MCF 10A (cell line): ENCODE measurements around the gene PTRH2. TPM values are rescaled to one million over a fixed set of nuclear protein-coding genes. Genes with fewer than 3 reads are reported as not detected.
"Not testable (repeated sequence)": the region's sequence is repeated elsewhere in the genome, so short reads cannot be mapped to it uniquely, and the experiment has no call there.

ENCODE experiments used
- Bru-seq: library from RNA; stranded (reverse); fragments of 400-500 nt; gene quantifications from one replicate; lab custom pipeline; 2021; lab: Mats Ljungman, UMichigan
- BruChase-seq, 2 experiments: library from RNA; stranded (reverse); fragments of 400-500 nt; gene quantifications; one replicate each; lab custom pipeline; 2021; lab: Mats Ljungman, UMichigan
- BruUV-seq: library from RNA; stranded (reverse); fragments of 400-500 nt; replicated peaks from 2 replicates; lab custom pipeline; 2021; lab: Mats Ljungman, UMichigan
- CTCF ChIA-PET: fragments of 300-600 bp; sonication (Branson Sonifier 250); formaldehyde crosslinking; extraction: SDS; loops from one replicate; lab custom pipeline; 2021; ENCODE audit warnings: antibody characterized with exemption, inconsistent platforms; lab: Yijun Ruan, JAX
- POLR2A ChIA-PET: fragments of 300-600, 350-650 bp; sonication (Branson Sonifier 250); formaldehyde crosslinking; extraction: SDS; loops from one replicate; lab custom pipeline; 2020; ENCODE audit warnings: antibody characterized with exemption, inconsistent platforms; lab: Yijun Ruan, JAX
- DNase-seq: peaks from one replicate; pipeline ENCODE4 v3.0.0-alpha.2; 2018; ENCODE audit not compliant: unreplicated experiment
- H3K27ac Mint-ChIP-seq: one replicate; pipeline ENCODE4 v1.8.0; 2022; ENCODE audit warnings: mild to moderate bottlenecking, low read depth, mixed read lengths; ENCODE audit not compliant: unreplicated experiment
- H3K27me3 Mint-ChIP-seq: one replicate; pipeline ENCODE4 v1.8.0; 2022; ENCODE audit warnings: mixed read lengths; ENCODE audit not compliant: insufficient read depth, unreplicated experiment
- H3K36me3 Mint-ChIP-seq: one replicate; pipeline ENCODE4 v1.8.0; 2022; ENCODE audit warnings: mild to moderate bottlenecking, moderate library complexity, mixed read lengths; ENCODE audit not compliant: insufficient read depth, unreplicated experiment
- H3K4me1 Mint-ChIP-seq: one replicate; pipeline ENCODE4 v1.8.0; 2022; ENCODE audit warnings: mixed read lengths; ENCODE audit not compliant: insufficient read depth, unreplicated experiment
- H3K4me3 Mint-ChIP-seq: one replicate; pipeline ENCODE4 v1.8.0; 2022; ENCODE audit warnings: mild to moderate bottlenecking, moderate library complexity, mixed read lengths; ENCODE audit not compliant: unreplicated experiment
- H3K9me3 Mint-ChIP-seq: one replicate; pipeline ENCODE4 v1.8.0; 2022; ENCODE audit warnings: mixed read lengths; ENCODE audit not compliant: unreplicated experiment
- intact Hi-C: fragments of 100-400 bp; cut with micrococcal nuclease; formaldehyde crosslinking; loops from 2 replicates; pipeline ENCODE4 v1.14.1; 2022
- long read RNA-seq: library from polyadenylated mRNA; stranded (forward); transcript quantifications from one replicate; pipeline ENCODE4 v2.0.0, GENCODE V29; 2022
- total RNA-seq: library from RNA; stranded (reverse); gene quantifications from 2 replicates; pipeline ENCODE4 v1.2.3, GENCODE V29; 2022
- TF ChIP-seq, protein P1 (sequence below): fragments of 200-600 bp; IDR thresholded peaks from one replicate; pipeline ENCODE4 v1.8.0; 2022; ENCODE audit warnings: antibody characterized with exemption, mild to moderate bottlenecking; ENCODE audit not compliant: unreplicated experiment

The PTRH2 gene
- total RNA-seq (47.5 and 51.7 TPM in 2 replicates), Bru-seq, nascent RNA (percentile 97 among the genes with signal in this experiment), BruChase-seq, experiment 1, labeled RNA remaining after a 6-hour chase (percentile 85 among the genes with signal in this experiment), BruChase-seq, experiment 2, labeled RNA remaining after a 2-hour chase (percentile 96 among the genes with signal in this experiment)
- long read RNA-seq, full-length matches to known transcripts, result 99 of 119 reads
- long read RNA-seq, partial matches to known transcripts, result 3 of 119 reads
- long read RNA-seq, other reads (novel, unspliced or antisense), result 17 of 119 reads

GRCh38 chr17:59707149-59707970 is at the start of gene PTRH2, which contains the start of gene VMP1:
PTRH2 (minus strand) TSS chr17:59707430; CDS start chr17:59697978, 9,452 bp downstream.
VMP1 (plus strand) TSS chr17:59707654; CDS start chr17:59731447, 23,793 bp downstream.
- no peaks in the 10 kb centered on the region for H3K27me3 Mint-ChIP-seq
- ChIA-PET CTCF (interaction anchor here (0.6 to 1.5 kb wide), 5 partner anchors 26 to 553 kb away, joined by 3 to 5 read pairs (median 3); no protein-coding TSS in a partner anchor), POLR2A (interaction anchor here (0.6 to 5.5 kb wide), 49 partner anchors 8 to 819 kb away, joined by 3 to 78 read pairs (median 5); partner anchors contain the start of genes APPBP2, CLTC, DHX40 and RNFT1)
- peak within 1 kb of the TSS; percentile 94 for H3K4me3 Mint-ChIP-seq
- no TSS peak for BruUV-seq
- intact Hi-C loops, result loop anchor here (5.0 kb wide), 2 partner anchors 85 to 145 kb away; no protein-coding TSS in a partner anchor
- peak; percentile 99 for DNase-seq
- peaks cover 36% of the 10 kb centered on the region for H3K36me3 Mint-ChIP-seq
- peak within 1 kb of the TSS; percentile 99 for H3K27ac Mint-ChIP-seq
- H3K9me3 Mint-ChIP-seq, result no peaks in the 10 kb centered on the region
- H3K4me1 Mint-ChIP-seq, result peaks cover 21% of the 10 kb centered on the region
- TF ChIP-seq, protein P1, sequence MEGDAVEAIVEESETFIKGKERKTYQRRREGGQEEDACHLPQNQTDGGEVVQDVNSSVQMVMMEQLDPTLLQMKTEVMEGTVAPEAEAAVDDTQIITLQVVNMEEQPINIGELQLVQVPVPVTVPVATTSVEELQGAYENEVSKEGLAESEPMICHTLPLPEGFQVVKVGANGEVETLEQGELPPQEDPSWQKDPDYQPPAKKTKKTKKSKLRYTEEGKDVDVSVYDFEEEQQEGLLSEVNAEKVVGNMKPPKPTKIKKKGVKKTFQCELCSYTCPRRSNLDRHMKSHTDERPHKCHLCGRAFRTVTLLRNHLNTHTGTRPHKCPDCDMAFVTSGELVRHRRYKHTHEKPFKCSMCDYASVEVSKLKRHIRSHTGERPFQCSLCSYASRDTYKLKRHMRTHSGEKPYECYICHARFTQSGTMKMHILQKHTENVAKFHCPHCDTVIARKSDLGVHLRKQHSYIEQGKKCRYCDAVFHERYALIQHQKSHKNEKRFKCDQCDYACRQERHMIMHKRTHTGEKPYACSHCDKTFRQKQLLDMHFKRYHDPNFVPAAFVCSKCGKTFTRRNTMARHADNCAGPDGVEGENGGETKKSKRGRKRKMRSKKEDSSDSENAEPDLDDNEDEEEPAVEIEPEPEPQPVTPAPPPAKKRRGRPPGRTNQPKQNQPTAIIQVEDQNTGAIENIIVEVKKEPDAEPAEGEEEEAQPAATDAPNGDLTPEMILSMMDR, result no peak

DNA sequence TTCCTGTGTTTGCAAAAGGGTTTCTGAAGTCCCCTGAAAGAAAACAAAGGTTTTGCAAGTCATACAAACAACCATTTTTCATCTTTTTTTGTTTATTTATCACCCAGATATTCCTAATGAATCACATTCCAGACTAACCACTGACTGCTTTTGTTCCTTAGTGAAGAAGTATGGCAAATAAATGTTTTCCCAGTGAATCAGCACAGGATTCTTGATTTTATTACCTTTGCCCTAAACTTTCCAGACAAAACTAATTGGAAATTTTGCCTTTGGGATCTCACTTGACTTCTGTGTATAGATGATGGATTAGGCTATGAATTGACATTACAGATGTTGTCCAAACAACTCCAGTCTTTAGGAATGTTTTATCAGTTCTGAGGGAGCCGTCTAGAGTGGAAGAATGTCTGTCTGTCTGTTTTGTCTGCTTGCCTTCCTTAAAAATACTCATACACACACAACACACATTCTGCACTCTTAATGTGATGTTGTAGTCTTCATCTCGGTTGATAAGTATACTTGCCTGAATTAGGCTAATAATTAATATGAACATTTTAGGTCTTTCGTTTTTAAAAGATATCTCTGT is 49.1 kb upstream of the PTRH2 start:
- Mint-ChIP-seq H3K4me3 (no peak overlapping the region), H3K36me3 (peaks cover 31% of the 10 kb centered on the region), H3K27ac (peak overlapping the region; percentile 95), H3K4me1 (peaks cover 23% of the 10 kb centered on the region), H3K9me3 (no peaks in the 10 kb centered on the region), H3K27me3 (no peaks in the 10 kb centered on the region)
- POLR2A ChIA-PET, result interaction anchor here (3.1 to 7.0 kb wide), 3 partner anchors 8 to 137 kb away, joined by 16 to 142 read pairs (median 33); partner anchors contain the start of genes RPS6KB1 and TUBD1
- intact Hi-C loops, result loop anchor here (1.0 kb wide), 1 partner anchor 27 kb away; no protein-coding TSS in a partner anchor
- peak; percentile 60 for DNase-seq
- CTCF ChIA-PET, result interaction anchor here (7.2 kb wide), 1 partner anchor 83 kb away, joined by 81 read pairs; no protein-coding TSS in a partner anchor
- TSS peak; percentile 20 for BruUV-seq
- TF ChIP-seq, protein P1, result no peak

DNA sequence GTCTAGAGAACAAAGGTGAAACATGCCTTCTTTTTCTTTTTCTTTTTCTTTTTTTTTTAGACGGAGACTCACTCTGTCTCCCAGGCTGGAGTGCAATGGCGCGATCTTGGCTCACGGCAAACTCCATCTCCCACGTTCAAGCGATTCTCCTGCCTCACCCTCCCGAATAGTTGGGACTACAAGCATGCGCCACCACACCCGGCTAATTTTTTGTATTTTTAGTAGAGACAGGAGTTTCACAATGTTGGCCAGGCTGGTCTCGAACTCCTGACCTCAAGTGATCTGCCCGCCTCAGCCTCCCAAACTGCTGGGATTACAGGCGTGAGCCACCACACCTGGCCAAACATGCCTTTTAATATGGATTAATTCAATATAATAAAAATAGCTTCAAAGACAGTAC is 47.8 kb upstream of the PTRH2 start:
- Mint-ChIP-seq H3K36me3 (peaks cover 24% of the 10 kb centered on the region), H3K27ac (peak overlapping the region; percentile 83), H3K4me1 (peaks cover 23% of the 10 kb centered on the region)
- CTCF ChIA-PET, result interaction anchor here (0.7 to 7.2 kb wide), 12 partner anchors 10 to 159 kb away, joined by 3 to 81 read pairs (median 6); no protein-coding TSS in a partner anchor
- DNase-seq, intact Hi-C loops, H3K27me3 Mint-ChIP-seq, H3K4me3 Mint-ChIP-seq, H3K9me3 Mint-ChIP-seq: not testable (repeated sequence)
- TSS peak; percentile 41 for BruUV-seq
- POLR2A ChIA-PET, result interaction anchor here (0.6 to 7.0 kb wide), 11 partner anchors 10 to 1735 kb away, joined by 3 to 142 read pairs (median 10); partner anchors contain the start of genes PTRH2, RPS6KB1, TUBD1 and VMP1

GRCh38 chr17:59754552-59754951 is 47.3 kb upstream of the PTRH2 start:
- Mint-ChIP-seq H3K27me3 (no peaks in the 10 kb centered on the region), H3K4me3 (peak overlapping the region; percentile 56), H3K36me3 (peaks cover 19% of the 10 kb centered on the region), H3K27ac (peak overlapping the region; percentile 83), H3K4me1 (peaks cover 23% of the 10 kb centered on the region), H3K9me3 (no peaks in the 10 kb centered on the region)
- no TSS peak for BruUV-seq
- CTCF ChIA-PET, result interaction anchor here (0.7 to 7.2 kb wide), 17 partner anchors 10 to 281 kb away, joined by 3 to 81 read pairs (median 5); partner anchors contain the start of gene VMP1
- POLR2A ChIA-PET, result interaction anchor here (0.6 to 7.0 kb wide), 16 partner anchors 8 to 1736 kb away, joined by 3 to 142 read pairs (median 6); partner anchors contain the start of genes CLTC, PTRH2, RPS6KB1 and TUBD1
- peak; percentile 95 for DNase-seq
- TF ChIP-seq, protein P1, result no peak
- intact Hi-C loops, result loop anchor here (1.0 kb wide), 1 partner anchor 32 kb away; no protein-coding TSS in a partner anchor
